B cell (primary cell): ENCODE measurements around the gene FAM20C. TPM values are rescaled to one million over a fixed set of nuclear protein-coding genes. Genes with fewer than 3 reads are reported as not detected.

Source experiments
- ATAC-seq: fragments of 200-7000 bp; cut with Tn5 transposase; one replicate; pipeline ENCODE4 v1.10.0; 2021; ENCODE audit warnings: low read depth, mild to moderate bottlenecking, moderate number of reproducible peaks, moderate library complexity
- CTCF ChIA-PET: fragments of 350-600 bp; sonication (Branson Sonifier 250); formaldehyde crosslinking; loops from one replicate; lab custom pipeline; 2021; ENCODE audit warnings: antibody characterized with exemption, inconsistent platforms; lab: Charles Lee
- POLR2A ChIA-PET: fragments of 350-600 bp; sonication (Branson Sonifier 250); formaldehyde crosslinking; loops from one replicate; lab custom pipeline; 2021; ENCODE audit warnings: antibody characterized with exemption; lab: Charles Lee
- DNase-seq: peaks from one replicate; pipeline ENCODE4 v3.0.0; 2013
- H2AFZ ChIP-seq: 2 replicates; pipeline ENCODE4 v1.6.1; 2012; ENCODE audit warnings: mild to moderate bottlenecking, low read depth, low read length; ENCODE audit not compliant: insufficient read depth, poor library complexity, severe bottlenecking
- H3K27ac ChIP-seq, 2 donors: 1 replicate in 1 of 2; 2 replicates in 1 of 2; pipeline ENCODE4 v1.5.1; 2012 to 2013; ENCODE audit warnings: low read length in 2 of 2, mild to moderate bottlenecking in 2 of 2, moderate library complexity in 1 of 2
- H3K27me3 ChIP-seq, 4 experiments: fragments of 200-600 bp in 1 of 4; sonication (generic) in 1 of 4; replicated peaks in 1 of 4; 1 replicate in 2 of 4; 2 replicates in 2 of 4; pipeline versions ENCODE4 v1.6.1 to v1.7.0; 2013 to 2016; ENCODE audit warnings: low read length in 3 of 4, mild to moderate bottlenecking in 2 of 4, mixed read lengths in 1 of 4, moderate library complexity in 1 of 4; ENCODE audit not compliant: insufficient read depth in 4 of 4, control insufficient read depth in 3 of 4; ENCODE audit errors: control extremely low read depth in 1 of 4
- H3K36me3 ChIP-seq, 2 experiments: replicated peaks in 1 of 2; 1 replicate in 1 of 2; 2 replicates in 1 of 2; pipeline versions ENCODE4 v1.6.1 to v1.7.1; 2013; ENCODE audit warnings: low read length in 1 of 2; ENCODE audit not compliant: insufficient read depth in 2 of 2, control insufficient read depth in 1 of 2; ENCODE audit errors: control extremely low read depth in 1 of 2, extremely low read depth in 1 of 2
- H3K4me1 ChIP-seq, 2 donors: fragments of 200-600 bp in 1 of 2; sonication (generic) in 1 of 2; 1 replicate in 1 of 2; 2 replicates in 1 of 2; pipeline versions ENCODE4 v1.5.1 to v1.6.1; 2013 to 2017; ENCODE audit warnings: low read length in 2 of 2; ENCODE audit not compliant: control insufficient read depth in 2 of 2, insufficient read depth in 2 of 2
- H3K4me2 ChIP-seq: replicated peaks from 2 replicates; pipeline ENCODE3; 2012; ENCODE audit warnings: mild to moderate bottlenecking, low read depth, low read length; ENCODE audit not compliant: poor library complexity, severe bottlenecking
- H3K4me3 ChIP-seq, 5 experiments: fragments of 200-600 bp in 1 of 5; sonication (generic) in 1 of 5; 1 replicate in 3 of 5; 2 replicates in 2 of 5; pipeline versions ENCODE4 v1.5.1 to v1.7.0; 2011 to 2016; ENCODE audit warnings: low read length in 4 of 5, mild to moderate bottlenecking in 4 of 5, low read depth in 2 of 5, control low read depth in 1 of 5, moderate library complexity in 1 of 5; ENCODE audit not compliant: insufficient read depth in 1 of 5; ENCODE audit errors: control extremely low read depth in 1 of 5, extremely low read depth in 1 of 5
- H3K79me2 ChIP-seq: fragments of 200-600 bp; sonication (generic); one replicate; pipeline ENCODE4 v1.6.0; 2016; ENCODE audit warnings: low read length; ENCODE audit not compliant: control insufficient read depth, insufficient read depth
- H3K9ac ChIP-seq: fragments of 200-600 bp; sonication (generic); 2 replicates; pipeline ENCODE4 v1.6.1; 2017; ENCODE audit warnings: mild to moderate bottlenecking, low read length, moderate library complexity
- H3K9me3 ChIP-seq, 3 donors: one replicate each; pipeline versions ENCODE4 v1.6.1 to v1.7.1; 2013; ENCODE audit warnings: low read length in 2 of 3; ENCODE audit not compliant: control insufficient read depth in 2 of 3, insufficient read depth in 1 of 3; ENCODE audit errors: control extremely low read depth in 1 of 3
- H4K20me1 ChIP-seq: 2 replicates; pipeline ENCODE4 v1.6.0; 2012; ENCODE audit warnings: mild to moderate bottlenecking, low read length; ENCODE audit not compliant: insufficient read depth, control insufficient read depth, poor library complexity, severe bottlenecking
- H3K27ac Mint-ChIP-seq: one replicate; pipeline ENCODE4 v1.8.0; 2021; ENCODE audit warnings: mixed read lengths
- H3K27me3 Mint-ChIP-seq: one replicate; pipeline ENCODE4 v1.8.0; 2021; ENCODE audit warnings: mixed read lengths
- H3K4me1 Mint-ChIP-seq: one replicate; pipeline ENCODE4 v1.8.0; 2021; ENCODE audit warnings: mixed read lengths
- H3K4me3 Mint-ChIP-seq: one replicate; pipeline ENCODE4 v1.8.0; 2021; ENCODE audit warnings: mixed read lengths
- H3K9me3 Mint-ChIP-seq: one replicate; pipeline ENCODE4 v1.8.0; 2022; ENCODE audit warnings: mixed read lengths; ENCODE audit not compliant: insufficient read depth
- EZH2 ChIP-seq: IDR thresholded peaks from 2 replicates; pipeline ENCODE4 v1.6.1; 2012; ENCODE audit warnings: borderline replicate concordance, low read depth, mild to moderate bottlenecking, moderate library complexity, low read length; ENCODE audit not compliant: insufficient read depth, poor library complexity, severe bottlenecking
- WGBS: methylation state at CpG from one replicate; pipeline ENCODE4 v1.1.5; 2013; ENCODE audit warnings: missing lambda C conversion rate; ENCODE audit not compliant: insufficient coverage; 5-methylcytosine and 5-hydroxymethylcytosine counted together
- intact Hi-C: fragments of 100-400 bp; cut with micrococcal nuclease; formaldehyde crosslinking; loops from one replicate; pipeline ENCODE4 v1.10.0; 2022
- polyA plus RNA-seq: library from polyadenylated mRNA; depleted of rRNA; stranded (reverse); fragments of >200 nt; gene quantifications from 2 replicates; pipeline ENCODE4 v1.2.3, GENCODE V29; 2012
- total RNA-seq, 2 donors: library from RNA; stranded (reverse); fragments of 120-200 nt in 1 of 2; gene quantifications; 1 replicate in 1 of 2; 2 replicates in 1 of 2; pipeline versions ENCODE4 v1.2.3 to v1.2.4, GENCODE V29; 2013 to 2022
- TF ChIP-seq, protein P1 (sequence below): fragments of 200-600 bp; IDR thresholded peaks from one replicate; pipeline ENCODE4 v1.8.0; 2022; ENCODE audit warnings: antibody characterized with exemption, mild to moderate bottlenecking

Gene FAM20C
- total and polyA plus RNA-seq, 2 donors (not counting 1 experiment from before 2014, with no cell fraction given) = 0.54 to 0.81 TPM

DNA sequence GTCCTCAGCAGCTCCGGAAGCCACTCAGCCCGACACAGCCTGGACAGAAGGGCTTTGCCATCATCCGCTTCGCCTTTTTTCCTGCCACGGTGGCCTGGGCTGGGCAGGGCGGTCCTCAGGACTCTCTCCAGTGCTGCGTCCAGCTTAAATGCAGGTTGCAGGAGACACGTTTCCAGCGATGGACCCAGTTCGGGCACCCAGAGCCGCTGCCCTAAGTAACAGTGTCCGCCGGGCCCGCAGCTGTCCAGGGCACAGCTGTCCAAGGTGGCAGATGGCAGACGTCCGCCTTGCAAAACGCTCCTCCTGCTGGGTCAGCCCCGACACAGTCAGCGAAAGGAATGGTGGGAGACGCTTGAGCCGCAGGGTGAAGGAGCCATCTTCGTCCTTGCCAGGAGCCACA, 60.6 kb downstream of the FAM20C start:
- no peaks in the 10 kb centered on the region for H3K27me3 ChIP-seq
- peaks cover 0 to 8% (median 0%) of the 10 kb centered on the region in 3 donors for H3K9me3 ChIP-seq
- H2AFZ ChIP-seq = no peak overlapping the region
- H3K4me1 ChIP-seq = no peaks in the 10 kb centered on the region
- H3K4me3 ChIP-seq = no peak overlapping the region
- no peaks in the 10 kb centered on the region for H3K36me3 ChIP-seq
- Mint-ChIP-seq H3K4me1 (no peaks in the 10 kb centered on the region), H3K27me3 (no peaks in the 10 kb centered on the region), H3K27ac (no peak overlapping the region), H3K9me3 (no peaks in the 10 kb centered on the region), H3K4me3 (no peak overlapping the region)
- no peak overlapping the region for H3K9ac ChIP-seq
- TF ChIP-seq EZH2 = no peak
- TF ChIP-seq, protein P1, sequence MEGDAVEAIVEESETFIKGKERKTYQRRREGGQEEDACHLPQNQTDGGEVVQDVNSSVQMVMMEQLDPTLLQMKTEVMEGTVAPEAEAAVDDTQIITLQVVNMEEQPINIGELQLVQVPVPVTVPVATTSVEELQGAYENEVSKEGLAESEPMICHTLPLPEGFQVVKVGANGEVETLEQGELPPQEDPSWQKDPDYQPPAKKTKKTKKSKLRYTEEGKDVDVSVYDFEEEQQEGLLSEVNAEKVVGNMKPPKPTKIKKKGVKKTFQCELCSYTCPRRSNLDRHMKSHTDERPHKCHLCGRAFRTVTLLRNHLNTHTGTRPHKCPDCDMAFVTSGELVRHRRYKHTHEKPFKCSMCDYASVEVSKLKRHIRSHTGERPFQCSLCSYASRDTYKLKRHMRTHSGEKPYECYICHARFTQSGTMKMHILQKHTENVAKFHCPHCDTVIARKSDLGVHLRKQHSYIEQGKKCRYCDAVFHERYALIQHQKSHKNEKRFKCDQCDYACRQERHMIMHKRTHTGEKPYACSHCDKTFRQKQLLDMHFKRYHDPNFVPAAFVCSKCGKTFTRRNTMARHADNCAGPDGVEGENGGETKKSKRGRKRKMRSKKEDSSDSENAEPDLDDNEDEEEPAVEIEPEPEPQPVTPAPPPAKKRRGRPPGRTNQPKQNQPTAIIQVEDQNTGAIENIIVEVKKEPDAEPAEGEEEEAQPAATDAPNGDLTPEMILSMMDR = no peak
- intact Hi-C loops = no loop called here
- ChIA-PET POLR2A (no interaction called here), CTCF (no interaction called here)
- ATAC-seq (no peak), DNase-seq (no peak)
- H3K79me2 ChIP-seq = no peaks in the 10 kb centered on the region
- H3K4me2 ChIP-seq = no peak overlapping the region
- H3K27ac ChIP-seq = no peak overlapping the region
- 93% methylated on average over 22 of the region's 22 CpGs for WGBS
- no peaks in the 10 kb centered on the region for H4K20me1 ChIP-seq

DNA sequence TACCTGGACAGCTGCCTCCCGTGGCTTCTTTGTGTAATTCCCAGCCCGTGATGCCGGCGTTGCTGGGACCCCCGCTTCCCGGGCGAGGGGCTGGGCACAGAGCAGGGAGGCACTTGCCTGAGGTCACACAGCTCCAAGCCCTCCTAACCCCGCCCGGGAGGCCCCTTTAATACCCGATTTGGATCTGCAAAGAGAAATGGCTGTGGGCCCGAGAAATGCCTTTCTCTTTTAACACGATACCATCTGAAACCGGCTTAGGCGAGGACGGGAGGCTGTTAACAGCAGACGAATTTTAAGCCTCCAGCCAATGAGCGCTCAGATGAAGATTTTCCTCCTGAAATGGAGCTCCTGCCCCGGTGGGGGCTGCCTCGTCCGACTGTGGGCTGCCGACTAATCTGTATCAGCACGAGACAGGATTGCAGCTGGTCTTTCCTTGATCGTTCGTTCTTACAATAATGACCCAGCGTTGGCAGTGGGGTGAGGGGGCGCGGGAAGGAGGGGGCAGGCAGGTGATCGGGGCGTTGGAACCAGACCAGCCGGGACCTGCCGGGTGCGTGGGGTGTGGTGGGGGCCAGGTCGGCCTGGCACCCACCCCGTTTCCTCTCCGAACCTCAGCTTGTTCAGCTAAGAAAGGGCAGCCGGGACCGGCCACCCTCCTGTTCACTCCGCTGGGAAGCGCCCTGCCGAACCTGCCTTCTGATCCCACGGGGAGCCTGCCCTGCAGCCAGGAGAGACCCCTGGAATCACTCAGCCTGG, 61.4 kb downstream of the FAM20C start:
- Histone ChIP-seq H3K4me3 (no peak overlapping the region), H3K9ac (no peak overlapping the region), H3K79me2 (no peaks in the 10 kb centered on the region), H3K4me2 (no peak overlapping the region), H4K20me1 (no peaks in the 10 kb centered on the region), H3K4me1 (no peaks in the 10 kb centered on the region), H3K27me3 (no peaks in the 10 kb centered on the region), H2AFZ (no peak overlapping the region), H3K27ac (no peak overlapping the region), H3K36me3 (no peaks in the 10 kb centered on the region), H3K9me3 (peaks cover 0 to 8% (median 0%) of the 10 kb centered on the region in 3 donors)
- no peaks in the 10 kb centered on the region for H3K27me3 Mint-ChIP-seq
- no peak for TF ChIP-seq EZH2
- TF ChIP-seq, protein P1 = no peak
- DNase-seq = no peak
- no peaks in the 10 kb centered on the region for H3K9me3 Mint-ChIP-seq
- no peaks in the 10 kb centered on the region for H3K4me1 Mint-ChIP-seq
- H3K4me3 Mint-ChIP-seq = no peak overlapping the region
- CTCF ChIA-PET = no interaction called here
- WGBS = 93% methylated on average over 37 of the region's 41 CpGs
- POLR2A ChIA-PET = no interaction called here
- intact Hi-C loops = no loop called here
- no peak for ATAC-seq
- H3K27ac Mint-ChIP-seq = no peak overlapping the region
